Caco-2 (cell line): ENCODE measurements around the gene OSBPL1A. TPM values are rescaled to one million over a fixed set of nuclear protein-coding genes. Genes with fewer than 3 reads are reported as not detected.

Experiments
- BruUV-seq: library from RNA; stranded (reverse); fragments of 400-500 nt; replicated peaks from 2 replicates; lab custom pipeline; 2021; lab: Mats Ljungman, UMichigan
- CTCF ChIA-PET: fragments of 300-600 bp; sonication (Branson Sonifier 250); formaldehyde crosslinking; loops from one replicate; lab custom pipeline; 2022; ENCODE audit warnings: antibody characterized with exemption; lab: Charles Lee
- POLR2A ChIA-PET: fragments of 300-600 bp; sonication (Branson Sonifier 250); formaldehyde crosslinking; loops from one replicate; lab custom pipeline; 2022; ENCODE audit warnings: antibody characterized with exemption; lab: Charles Lee
- DNase-seq, 2 experiments: peaks; one replicate each; pipeline versions ENCODE4 v3.0.0 to v3.0.0-alpha.2; 2020 to 2022
- H3K27me3 ChIP-seq: replicated peaks from 2 replicates; pipeline ENCODE4 v1.6.0; 2011; ENCODE audit warnings: low read length; ENCODE audit not compliant: control insufficient read depth, insufficient read depth
- H3K36me3 ChIP-seq: 2 replicates; pipeline ENCODE4 v1.5.1; 2011; ENCODE audit warnings: low read length; ENCODE audit not compliant: control insufficient read depth, insufficient read depth
- H3K4me1 ChIP-seq: fragments of 250-450 bp; sonication (Bioruptor Pico); 2 replicates; pipeline ENCODE4 v1.5.1; 2020; ENCODE audit warnings: mild to moderate bottlenecking
- H3K4me3 ChIP-seq: 2 replicates; pipeline ENCODE4 v1.5.1; 2011; ENCODE audit warnings: low read depth, mild to moderate bottlenecking, control low read depth, low read length
- H3K9me3 ChIP-seq: fragments of 250-450 bp; sonication (Bioruptor Pico); 2 replicates; pipeline ENCODE4 v1.5.1; 2020; ENCODE audit warnings: mild to moderate bottlenecking, moderate library complexity
- H3K27ac Mint-ChIP-seq: one replicate; pipeline ENCODE4 v1.8.0; 2022; ENCODE audit warnings: mixed read lengths; ENCODE audit not compliant: unreplicated experiment
- H3K27me3 Mint-ChIP-seq: one replicate; pipeline ENCODE4 v1.8.0; 2022; ENCODE audit warnings: mixed read lengths; ENCODE audit not compliant: insufficient read depth, unreplicated experiment
- H3K36me3 Mint-ChIP-seq: one replicate; pipeline ENCODE4 v1.8.0; 2022; ENCODE audit warnings: mild to moderate bottlenecking, mixed read lengths; ENCODE audit not compliant: insufficient read depth, unreplicated experiment
- H3K4me1 Mint-ChIP-seq: one replicate; pipeline ENCODE4 v1.8.0; 2022; ENCODE audit warnings: low read depth, mixed read lengths; ENCODE audit not compliant: unreplicated experiment
- H3K4me3 Mint-ChIP-seq: one replicate; pipeline ENCODE4 v1.8.0; 2022; ENCODE audit warnings: mild to moderate bottlenecking, moderate library complexity, mixed read lengths; ENCODE audit not compliant: unreplicated experiment
- H3K9me3 Mint-ChIP-seq: one replicate; pipeline ENCODE4 v1.8.0; 2022; ENCODE audit warnings: mixed read lengths; ENCODE audit not compliant: unreplicated experiment
- CTCF ChIP-seq, 2 experiments: fragments of 200-600 bp in 1 of 2; IDR thresholded peaks; 1 replicate in 1 of 2; 2 replicates in 1 of 2; pipeline versions ENCODE4 v1.5.1 to v1.8.0; 2011 to 2022; ENCODE audit warnings: antibody characterized with exemption in 1 of 2, control low read depth in 1 of 2, inconsistent platforms in 1 of 2, low read depth in 1 of 2, low read length in 1 of 2, mild to moderate bottlenecking in 1 of 2, moderate library complexity in 1 of 2; ENCODE audit not compliant: insufficient read depth in 1 of 2, severe bottlenecking in 1 of 2, unreplicated experiment in 1 of 2
- intact Hi-C: fragments of 100-400 bp; cut with micrococcal nuclease; formaldehyde crosslinking; loops from one replicate; pipeline ENCODE4 v1.10.0; 2022; ENCODE audit not compliant: unreplicated experiment
- total RNA-seq: library from RNA; stranded (reverse); gene quantifications from 2 replicates; pipeline ENCODE4 v1.2.3, GENCODE V29; 2022

The OSBPL1A gene
- total RNA-seq, 1 experiment from 2014 or later: 15.7 TPM

GRCh38 chr18:24326211-24326610 is 71.4 kb downstream of the OSBPL1A start:
- no peak for DNase-seq
- Mint-ChIP-seq H3K36me3 (no peaks in the 10 kb centered on the region), H3K4me3 (no peak overlapping the region), H3K27me3 (no peaks in the 10 kb centered on the region), H3K27ac (no peak overlapping the region), H3K9me3 (no peaks in the 10 kb centered on the region), H3K4me1 (no peaks in the 10 kb centered on the region)
- BruUV-seq: no TSS peak
- intact Hi-C loops: no loop called here
- H3K4me1 ChIP-seq: no peaks in the 10 kb centered on the region
- no peaks in the 10 kb centered on the region for H3K9me3 ChIP-seq
- no peak for TF ChIP-seq CTCF (IDR thresholded peaks at IDR 0.05; ENCODE audit: insufficient read depth in 1 of 2, low read depth in 1 of 2, low read length in 1 of 2, severe bottlenecking in 1 of 2, unreplicated experiment in 1 of 2)
- H3K27me3 ChIP-seq: no peaks in the 10 kb centered on the region
- CTCF ChIA-PET: no interaction called here
- POLR2A ChIA-PET: no interaction called here
- H3K4me3 ChIP-seq: no peak overlapping the region
- no peaks in the 10 kb centered on the region for H3K36me3 ChIP-seq

- Histone ChIP-seq H3K4me1 (no peaks in the 10 kb centered on the region), H3K36me3 (no peaks in the 10 kb centered on the region), H3K4me3 (no peak overlapping the region), H3K27me3 (no peaks in the 10 kb centered on the region), H3K9me3 (no peaks in the 10 kb centered on the region)
- no TSS peak for BruUV-seq
- Mint-ChIP-seq H3K27ac (no peak overlapping the region), H3K9me3 (no peaks in the 10 kb centered on the region), H3K36me3 (no peaks in the 10 kb centered on the region), H3K27me3 (no peaks in the 10 kb centered on the region), H3K4me1 (no peaks in the 10 kb centered on the region), H3K4me3 (no peak overlapping the region)
- CTCF ChIA-PET: no interaction called here
- POLR2A ChIA-PET: no interaction called here
- intact Hi-C loops: no loop called here
- DNase-seq: no peak
- TF ChIP-seq CTCF (IDR thresholded peaks at IDR 0.05; ENCODE audit: insufficient read depth in 1 of 2, low read depth in 1 of 2, low read length in 1 of 2, severe bottlenecking in 1 of 2, unreplicated experiment in 1 of 2): no peak
These were observed 75.0 kb downstream of the OSBPL1A start for GRCh38 chr18:24322584-24323136.

GRCh38 chr18:24321071-24321470 is 76.6 kb downstream of the OSBPL1A start:
- H3K27me3 ChIP-seq: no peaks in the 10 kb centered on the region
- H3K4me3 ChIP-seq: no peak overlapping the region
- Mint-ChIP-seq H3K9me3 (no peaks in the 10 kb centered on the region), H3K36me3 (no peaks in the 10 kb centered on the region), H3K4me1 (no peaks in the 10 kb centered on the region), H3K27ac (no peak overlapping the region), H3K4me3 (no peak overlapping the region), H3K27me3 (no peaks in the 10 kb centered on the region)
- no peak for TF ChIP-seq CTCF (IDR thresholded peaks at IDR 0.05; ENCODE audit: insufficient read depth in 1 of 2, low read depth in 1 of 2, low read length in 1 of 2, severe bottlenecking in 1 of 2, unreplicated experiment in 1 of 2)
- intact Hi-C loops: no loop called here
- no TSS peak for BruUV-seq
- H3K36me3 ChIP-seq: no peaks in the 10 kb centered on the region
- POLR2A ChIA-PET: no interaction called here
- 0 out of 2 replicates have a peak, but pooled peaks cover 5% of the 10 kb centered on the region for H3K4me1 ChIP-seq
- DNase-seq: no peak
- H3K9me3 ChIP-seq: no peaks in the 10 kb centered on the region
- CTCF ChIA-PET: no interaction called here
